Ectodermal cell (in vitro differentiated cells): ENCODE data around the gene KCNK6.

Experiments
- H3K27ac ChIP-seq: 2 replicates; pipeline ENCODE4 v1.7.0; 2013; ENCODE audit warnings: mild to moderate bottlenecking, low read depth, low read length; ENCODE audit not compliant: insufficient read depth, poor library complexity, severe bottlenecking
- H3K27me3 ChIP-seq: 2 replicates; pipeline ENCODE4 v1.7.0; 2013; ENCODE audit warnings: mild to moderate bottlenecking, low read length; ENCODE audit not compliant: insufficient read depth, control insufficient read depth, poor library complexity, severe bottlenecking
- H3K36me3 ChIP-seq: one replicate; pipeline ENCODE4 v1.7.0; 2013; ENCODE audit warnings: low read length; ENCODE audit not compliant: control insufficient read depth, insufficient read depth
- H3K4me1 ChIP-seq: one replicate; pipeline ENCODE4 v1.7.0; 2013; ENCODE audit warnings: low read length; ENCODE audit not compliant: control insufficient read depth, insufficient read depth
- H3K4me3 ChIP-seq: 2 replicates; pipeline ENCODE4 v1.7.0; 2013; ENCODE audit warnings: low read depth, low read length, control low read depth; ENCODE audit not compliant: insufficient read depth
- H3K9me3 ChIP-seq: 2 replicates; pipeline ENCODE4 v1.7.0; 2013; ENCODE audit warnings: mild to moderate bottlenecking, low read length, moderate library complexity; ENCODE audit not compliant: control insufficient read depth
- WGBS, 2 experiments: methylation state at CpG; one replicate each; pipeline ENCODE4 v1.1.7; 2013; ENCODE audit warnings: missing lambda C conversion rate in 2 of 2; 5-methylcytosine and 5-hydroxymethylcytosine counted together

KCNK6 gene

DNA sequence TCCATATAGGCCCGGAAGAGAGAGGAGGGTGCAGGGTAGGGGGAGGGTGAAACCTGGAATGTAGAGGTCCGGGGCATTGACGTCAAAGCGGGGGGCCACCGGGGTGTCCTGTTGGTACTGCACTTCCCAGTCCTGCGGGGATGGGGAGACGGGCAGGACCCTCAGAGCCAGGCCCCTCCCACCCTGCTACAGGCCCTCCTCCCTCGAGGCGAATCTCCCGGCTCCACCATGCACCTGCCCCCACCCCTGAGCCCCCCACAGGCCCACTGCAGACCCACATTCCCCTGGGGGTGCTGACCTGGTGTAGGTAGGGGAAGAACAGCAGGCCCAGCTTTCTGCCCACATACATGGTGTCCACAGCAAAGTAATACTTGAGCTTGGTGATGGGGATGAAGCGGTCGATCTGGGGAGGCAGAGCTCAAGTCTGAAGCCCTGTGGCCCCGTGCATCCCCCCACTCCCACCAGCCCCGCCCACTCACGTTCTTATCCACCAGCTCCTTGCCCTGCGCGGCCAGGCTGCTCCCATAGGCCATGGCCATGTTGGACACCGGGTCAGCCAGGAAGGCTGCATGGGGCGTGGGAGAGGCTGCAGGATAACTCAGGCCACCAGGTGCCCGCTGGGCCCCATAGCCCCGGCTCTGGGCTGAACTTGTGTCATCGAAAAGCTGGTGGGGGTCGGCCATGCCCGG lies 10.6 kb upstream of the KCNK6 start:
- 93 to 95% methylated on average over 24 of the region's 24 CpGs for WGBS, 2 experiments
- H3K9me3 ChIP-seq: no peaks in the 10 kb centered on the region
- no peaks in the 10 kb centered on the region for H3K27me3 ChIP-seq
- H3K4me1 ChIP-seq: peaks cover 9% of the 10 kb centered on the region
- no peak overlapping the region for H3K4me3 ChIP-seq
- H3K27ac ChIP-seq: no peak overlapping the region
- H3K36me3 ChIP-seq: peaks cover 14% of the 10 kb centered on the region

DNA sequence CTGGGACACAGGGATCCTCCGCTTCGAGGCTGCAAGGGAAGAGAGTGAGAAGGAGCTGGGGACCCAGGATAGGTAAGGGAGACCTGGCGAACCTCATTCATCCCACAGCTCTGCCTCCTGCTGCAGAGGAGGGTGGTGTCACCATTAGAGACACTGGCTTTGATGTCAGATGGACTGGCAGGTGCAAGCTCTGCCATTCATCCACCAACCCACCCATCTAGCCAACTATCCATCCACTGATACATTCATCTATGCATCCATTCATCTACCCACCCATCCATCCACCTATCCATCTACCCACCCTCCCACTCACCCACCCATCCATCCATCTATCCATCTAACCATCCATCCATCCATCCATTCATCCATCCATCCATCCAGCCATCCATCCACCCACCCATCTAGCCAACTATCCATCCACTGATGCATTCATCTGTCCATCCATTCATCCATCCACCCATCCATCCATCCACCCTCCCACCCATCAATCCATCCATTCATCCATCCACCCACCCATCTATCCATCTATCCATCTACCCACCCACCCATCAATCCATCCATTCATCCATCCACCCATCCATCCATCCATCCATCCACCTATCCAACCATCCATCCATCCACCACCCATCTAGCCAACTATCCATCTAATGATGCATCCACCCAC lies 9.9 kb upstream of the KCNK6 start:
- Histone ChIP-seq H3K9me3 (no peaks in the 10 kb centered on the region), H3K4me3 (no peak overlapping the region), H3K4me1 (peaks cover 2% of the 10 kb centered on the region), H3K27ac (no peak overlapping the region), H3K36me3 (peaks cover 14% of the 10 kb centered on the region), H3K27me3 (no peaks in the 10 kb centered on the region)
- 91 to 97% methylated on average over 3 of the region's 3 CpGs for WGBS, 2 experiments

DNA sequence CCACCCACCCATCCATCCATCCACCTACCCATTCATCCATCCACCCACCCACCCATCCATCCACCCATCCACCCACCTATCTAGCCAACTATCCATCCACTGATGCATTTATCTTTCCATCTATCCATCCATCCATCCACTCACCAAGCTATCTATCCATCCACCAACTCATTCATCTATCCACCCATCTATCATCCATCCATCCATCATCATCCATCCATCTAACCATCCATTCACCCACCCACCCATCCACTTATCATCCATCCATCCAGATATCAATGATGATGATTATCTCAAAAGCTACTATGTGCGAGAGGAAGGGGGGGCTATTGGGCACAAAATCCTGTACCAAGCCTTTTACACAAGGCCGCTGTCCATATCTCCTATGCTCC lies 9.4 kb upstream of the KCNK6 start:
- H3K4me3 ChIP-seq: no peak overlapping the region
- no peaks in the 10 kb centered on the region for H3K27me3 ChIP-seq
- peaks cover 14% of the 10 kb centered on the region for H3K36me3 ChIP-seq
- H3K4me1 ChIP-seq: no peaks in the 10 kb centered on the region
- no peaks in the 10 kb centered on the region for H3K9me3 ChIP-seq
- H3K27ac ChIP-seq: no peak overlapping the region
- 93 to 97% methylated on average over 2 of the region's 2 CpGs for WGBS, 2 experiments

DNA sequence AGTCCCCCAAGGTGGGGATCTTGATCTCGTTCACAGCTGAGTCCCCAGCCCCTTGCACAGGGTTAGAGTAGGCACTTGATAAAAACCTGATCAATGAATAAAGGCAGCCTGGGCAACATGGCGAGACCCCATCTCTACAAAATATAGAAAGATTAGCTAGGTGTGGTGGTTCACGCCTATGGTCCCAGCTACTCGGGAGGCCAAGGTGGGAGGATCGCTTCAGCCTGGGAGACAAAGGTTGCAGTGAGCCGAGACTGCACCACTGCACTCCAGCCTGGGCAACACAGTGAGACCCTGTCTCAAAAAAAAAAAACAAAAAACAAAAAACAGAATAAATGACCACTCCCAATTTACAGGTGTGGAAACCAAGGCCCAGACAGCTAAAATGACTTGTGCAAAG lies 8.7 kb upstream of the KCNK6 start:
- no peak overlapping the region for H3K27ac ChIP-seq
- H3K27me3 ChIP-seq: no peaks in the 10 kb centered on the region
- peaks cover 14% of the 10 kb centered on the region for H3K36me3 ChIP-seq
- H3K4me3 ChIP-seq: no peak overlapping the region
- no peaks in the 10 kb centered on the region for H3K9me3 ChIP-seq
- H3K4me1 ChIP-seq: no peaks in the 10 kb centered on the region
- 94 to 97% methylated on average over 6 of the region's 6 CpGs for WGBS, 2 experiments

DNA sequence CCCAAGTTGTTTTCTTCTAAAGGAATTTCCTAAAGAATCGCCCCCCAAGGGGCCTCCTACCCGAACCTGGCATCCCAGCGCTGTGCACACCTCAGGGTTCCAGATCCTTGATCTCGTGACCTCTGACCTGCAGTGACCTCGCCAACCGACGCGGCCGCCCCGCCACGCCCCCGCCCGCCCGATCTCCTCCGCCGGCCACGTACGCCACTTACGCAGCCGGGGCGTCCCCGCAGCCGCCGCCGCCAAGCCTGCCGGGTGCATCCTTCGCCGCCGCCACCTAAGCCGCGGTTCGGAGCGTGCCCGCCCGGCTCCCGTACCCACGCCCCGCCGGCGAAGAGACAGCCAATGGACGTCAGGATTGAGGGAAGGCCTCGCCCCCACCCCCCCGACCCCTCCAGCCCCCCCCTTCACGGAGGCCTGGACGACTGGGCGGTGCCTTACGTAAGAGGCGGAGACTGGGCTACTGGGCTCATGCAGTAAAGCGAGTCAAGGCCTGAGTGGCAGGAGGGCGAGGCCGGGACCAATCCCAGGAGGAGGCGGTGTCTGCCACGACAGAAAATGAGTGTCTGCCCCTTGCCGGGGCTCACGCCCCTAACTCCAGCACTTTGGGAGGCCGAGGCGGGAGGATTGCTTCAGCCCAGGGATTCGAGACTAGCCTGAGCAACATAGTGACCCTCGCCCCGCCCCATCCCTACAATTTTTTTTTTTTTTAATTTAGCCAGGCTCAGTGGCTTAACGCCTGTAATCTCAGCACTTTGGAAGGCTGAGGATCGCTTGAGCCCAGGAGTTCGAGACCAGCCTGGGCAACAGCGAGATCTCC lies 3.8 kb upstream of the KCNK6 start, which contains the start of gene YIF1B:
Gene YIF1B (minus strand): TSS at position 291 of the 820 bp plus-strand sequence. CDS start 30 bp downstream, at position 261.
- Histone ChIP-seq H3K9me3 (no peaks in the 10 kb centered on the region), H3K27ac (peak within 1 kb of the TSS; percentile 9)
- 3 to 4% methylated on average over 64 of the region's 64 CpGs for whole genome bisulfite sequencing, 2 experiments

DNA sequence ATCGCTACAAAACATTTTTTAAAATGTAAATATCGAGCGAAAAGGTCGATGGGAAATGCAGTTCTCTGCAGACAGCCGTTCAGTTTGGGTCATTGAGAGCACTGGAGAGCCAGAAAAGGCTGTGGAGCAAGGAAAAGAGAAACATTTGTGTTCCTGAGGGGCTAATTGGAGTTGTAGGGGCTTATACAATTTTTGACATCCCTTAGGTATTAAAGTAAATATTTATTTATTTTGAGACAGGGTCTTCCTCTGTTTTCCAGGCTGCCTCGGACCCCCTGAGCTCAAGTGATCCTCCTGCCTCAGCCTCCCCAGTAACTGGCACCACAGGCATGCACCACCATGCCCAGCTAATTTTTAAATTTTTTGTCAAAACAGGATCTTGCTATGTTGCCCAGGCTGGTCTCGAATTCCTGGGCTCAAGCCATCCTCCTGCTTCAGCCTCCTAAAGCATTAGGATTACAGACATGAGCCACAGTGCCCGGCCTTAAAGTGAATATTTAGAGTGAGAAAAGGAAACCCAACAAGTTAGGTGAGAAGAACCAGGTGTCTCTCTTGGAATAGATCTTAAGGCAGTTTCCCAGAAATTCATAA lies 3.1 kb upstream of the KCNK6 start:
- peaks cover 9% of the 10 kb centered on the region for H3K4me1 ChIP-seq
- no peak overlapping the region for H3K27ac ChIP-seq
- peak overlapping the region; percentile 33 for H3K4me3 ChIP-seq
- peaks cover 52% of the 10 kb centered on the region for H3K27me3 ChIP-seq
- H3K9me3 ChIP-seq: no peaks in the 10 kb centered on the region
- H3K36me3 ChIP-seq: no peaks in the 10 kb centered on the region
- WGBS, 2 experiments: 44 to 47% methylated on average over 8 of the region's 8 CpGs

More for the DNA sequence above, 3.8 kb upstream of the KCNK6 start, which contains the start of gene YIF1B:
- Histone ChIP-seq H3K27me3 (peaks cover 45% of the 10 kb centered on the region), H3K36me3 (no peaks in the 10 kb centered on the region), H3K4me1 (peaks cover 2% of the 10 kb centered on the region), H3K4me3 (peak within 1 kb of the TSS; percentile 40)

DNA sequence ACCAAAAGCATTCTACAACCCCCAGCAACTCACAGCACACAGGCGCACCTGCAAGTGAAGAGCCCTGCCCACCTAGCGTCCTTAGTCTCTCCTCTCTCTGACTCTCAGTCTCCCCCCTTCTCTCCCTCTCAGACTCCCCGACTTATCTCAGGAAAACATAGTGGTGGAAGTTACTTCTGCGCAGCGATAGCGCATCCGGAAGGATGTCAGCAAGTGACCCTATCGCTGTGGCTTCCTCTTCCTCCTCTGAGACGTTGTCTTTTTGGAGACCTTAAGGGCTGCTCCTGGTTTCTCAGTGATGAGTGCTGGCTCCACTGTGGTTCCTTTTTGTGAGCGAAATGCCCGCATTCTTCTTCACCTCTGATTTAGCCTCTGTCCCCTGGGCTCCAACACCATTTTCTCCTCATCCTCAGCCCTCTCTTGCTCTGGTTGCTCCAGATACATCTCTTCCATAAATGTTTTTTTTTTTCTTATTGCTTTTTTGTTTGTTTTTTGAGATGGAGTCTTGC lies 2.5 kb upstream of the KCNK6 start:
- peaks cover 55% of the 10 kb centered on the region for H3K27me3 ChIP-seq
- no peak overlapping the region for H3K4me3 ChIP-seq
- H3K4me1 ChIP-seq: peaks cover 11% of the 10 kb centered on the region
- no peak overlapping the region for H3K27ac ChIP-seq
- WGBS, 2 experiments: 91 to 93% methylated on average over 11 of the region's 11 CpGs
- no peaks in the 10 kb centered on the region for H3K36me3 ChIP-seq
- no peaks in the 10 kb centered on the region for H3K9me3 ChIP-seq

DNA sequence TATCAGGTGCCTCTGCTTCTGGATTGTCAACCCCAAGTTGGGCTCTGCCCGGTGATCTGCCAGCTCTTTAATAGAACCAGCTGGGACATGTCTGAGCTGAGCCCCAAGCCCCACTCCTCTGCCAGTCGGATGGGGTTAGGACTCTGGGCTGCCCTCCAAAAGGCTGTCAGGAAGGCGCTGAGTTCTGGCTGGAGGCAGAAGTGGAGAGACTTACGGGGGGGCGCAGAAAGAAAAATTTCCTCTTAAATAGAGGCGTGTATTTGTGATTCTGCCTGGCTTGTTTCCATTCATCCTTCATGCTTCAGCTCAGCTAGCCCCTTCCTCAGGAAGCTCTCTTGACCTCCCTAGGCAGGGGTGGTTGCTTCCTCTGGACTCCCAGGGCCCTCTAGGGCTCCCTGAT lies 985 bp upstream of the KCNK6 start:
- H3K27me3 ChIP-seq: peaks cover 55% of the 10 kb centered on the region
- 90 to 92% methylated on average over 6 of the region's 6 CpGs for WGBS, 2 experiments

DNA sequence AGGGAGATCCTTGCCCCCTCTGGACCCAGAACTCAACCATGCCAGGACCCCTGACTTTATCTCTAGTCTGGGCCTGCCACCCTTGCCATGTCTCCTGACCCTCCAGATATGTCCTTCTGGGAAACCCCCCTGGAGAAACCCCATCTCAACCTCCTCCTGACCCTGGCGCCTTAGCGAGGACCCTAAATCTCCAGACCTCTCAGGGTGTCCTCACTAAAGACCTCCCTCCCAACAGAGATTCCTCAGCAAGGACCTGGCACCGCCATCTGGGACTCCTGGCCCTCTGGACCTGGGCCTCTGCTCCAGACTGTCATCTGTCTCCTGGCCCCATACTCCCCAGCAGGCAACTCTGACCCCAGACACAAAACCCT lies 1.3 kb downstream of the KCNK6 start:
- WGBS, 2 experiments: 89 to 94% methylated on average over 3 of the region's 3 CpGs
- peaks cover 11% of the 10 kb centered on the region for H3K4me1 ChIP-seq
- H3K9me3 ChIP-seq: no peaks in the 10 kb centered on the region
- no peaks in the 10 kb centered on the region for H3K36me3 ChIP-seq
- peaks cover 55% of the 10 kb centered on the region for H3K27me3 ChIP-seq
- no peak overlapping the region for H3K4me3 ChIP-seq
- no peak overlapping the region for H3K27ac ChIP-seq

More for the DNA sequence above, 985 bp upstream of the KCNK6 start:
- H3K27ac ChIP-seq: no peak overlapping the region
- H3K9me3 ChIP-seq: no peaks in the 10 kb centered on the region
- H3K36me3 ChIP-seq: no peaks in the 10 kb centered on the region
- H3K4me3 ChIP-seq: no peak overlapping the region
- H3K4me1 ChIP-seq: peaks cover 11% of the 10 kb centered on the region
